Osteoblast (primary cell): Measurements from ENCODE around the gene FECH. TPM values are rescaled to one million over a fixed set of nuclear protein-coding genes. Genes with fewer than 3 reads are reported as not detected.
A peak's percentile ranks its signal among the peaks of the same experiment; 100 is the strongest.

Experiments
- DNase-seq: peaks from one replicate; pipeline ENCODE4 v3.0.0; 2011; ENCODE audit warnings: low spot score, mixed read lengths; ENCODE audit not compliant: insufficient read length; ENCODE audit errors: missing footprints
- H2AFZ ChIP-seq: 2 replicates; pipeline ENCODE4 v1.6.0; 2011; ENCODE audit warnings: mild to moderate bottlenecking, low read length
- H3K27ac ChIP-seq: 2 replicates; pipeline ENCODE4 v1.5.1; 2011; ENCODE audit warnings: mild to moderate bottlenecking, low read depth, low read length, moderate library complexity
- H3K27me3 ChIP-seq: 2 replicates; pipeline ENCODE4 v1.6.0; 2012; ENCODE audit warnings: mild to moderate bottlenecking, control low read depth, inconsistent platforms, low read length, moderate library complexity; ENCODE audit not compliant: insufficient read depth
- H3K36me3 ChIP-seq: 2 replicates; pipeline ENCODE4 v1.5.1; 2011; ENCODE audit warnings: mild to moderate bottlenecking, low read length, control low read depth, moderate library complexity; ENCODE audit not compliant: insufficient read depth
- H3K4me1 ChIP-seq: 2 replicates; pipeline ENCODE4 v1.5.1; 2011; ENCODE audit warnings: mild to moderate bottlenecking, low read length, control low read depth, moderate library complexity; ENCODE audit not compliant: insufficient read depth
- H3K4me2 ChIP-seq: 2 replicates; pipeline ENCODE4 v1.6.0; 2011; ENCODE audit warnings: mild to moderate bottlenecking, low read length; ENCODE audit not compliant: insufficient read depth
- H3K4me3 ChIP-seq: fragments of 200-600 bp; sonication (generic); 3 replicates; pipeline ENCODE4 v1.5.1; 2012; ENCODE audit warnings: mild to moderate bottlenecking, low read length, inconsistent platforms; ENCODE audit not compliant: insufficient read depth
- H3K79me2 ChIP-seq: 2 replicates; pipeline ENCODE4 v1.6.0; 2012; ENCODE audit warnings: mild to moderate bottlenecking, low read length, control low read depth, inconsistent platforms; ENCODE audit not compliant: insufficient read depth
- H3K9me3 ChIP-seq: 2 replicates; pipeline ENCODE4 v1.5.1; 2011; ENCODE audit warnings: low read depth, low read length, control low read depth
- H4K20me1 ChIP-seq: 2 replicates; pipeline ENCODE4 v1.6.0; 2012; ENCODE audit warnings: mild to moderate bottlenecking, low read length, control low read depth; ENCODE audit not compliant: insufficient read depth
- CTCF ChIP-seq: IDR thresholded peaks from 2 replicates; pipeline ENCODE4 v1.5.1; 2011; ENCODE audit warnings: mild to moderate bottlenecking, low read depth, low read length, moderate library complexity; ENCODE audit errors: extremely low read depth
- total RNA-seq: library from RNA; depleted of rRNA; stranded (reverse); fragments of >200 nt; gene quantifications from 2 replicates; pipeline ENCODE4 v1.2.3, GENCODE V29; 2012

The FECH gene
- total RNA-seq = 32.2 and 38.0 TPM in 2 replicates

GRCh38 chr18:57586251-57587049 is at the start of gene FECH:
Gene FECH, minus strand, starts transcription at chr18:57586702. Its CDS starts 82 bp downstream, at chr18:57586620.
- Histone ChIP-seq H3K36me3 (peaks cover 4% of the 10 kb centered on the region), H4K20me1 (peaks cover 2% of the 10 kb centered on the region), H2AFZ (peak within 1 kb of the TSS; percentile 98), H3K4me2 (peak within 1 kb of the TSS; percentile 99), H3K9me3 (no peaks in the 10 kb centered on the region), H3K27me3 (no peaks in the 10 kb centered on the region), H3K4me3 (peak within 1 kb of the TSS; percentile 88), H3K27ac (peak within 1 kb of the TSS; percentile 59), H3K79me2 (peaks cover 9% of the 10 kb centered on the region), H3K4me1 (peaks cover 10% of the 10 kb centered on the region)
- DNase-seq = peak; percentile 96
- TF ChIP-seq CTCF = no peak

- Histone ChIP-seq H3K4me2 (no peak overlapping the region), H4K20me1 (no peaks in the 10 kb centered on the region), H3K79me2 (no peaks in the 10 kb centered on the region), H3K4me1 (peaks cover 9% of the 10 kb centered on the region), H3K36me3 (no peaks in the 10 kb centered on the region), H3K27ac (no peak overlapping the region), H3K4me3 (no peak overlapping the region), H3K27me3 (no peaks in the 10 kb centered on the region), H3K9me3 (no peaks in the 10 kb centered on the region), H2AFZ (no peak overlapping the region)
- no peak for TF ChIP-seq CTCF
- no peak for DNase-seq
These were observed 48.7 kb upstream of the FECH start for GRCh38 chr18:57635003-57635822.

- TF ChIP-seq CTCF = no peak
- Histone ChIP-seq H3K4me2 (peak overlapping the region; percentile 87), H2AFZ (no peak overlapping the region), H4K20me1 (no peaks in the 10 kb centered on the region), H3K4me1 (peaks cover 18% of the 10 kb centered on the region), H3K4me3 (no peak overlapping the region), H3K9me3 (no peaks in the 10 kb centered on the region), H3K79me2 (no peaks in the 10 kb centered on the region), H3K27ac (no peak overlapping the region), H3K36me3 (no peaks in the 10 kb centered on the region), H3K27me3 (no peaks in the 10 kb centered on the region)
- DNase-seq = no peak
These were observed 45.2 kb upstream of the FECH start for GRCh38 chr18:57631697-57632096.
